Measurements from ENCODE around the gene RTP5.

DNA sequence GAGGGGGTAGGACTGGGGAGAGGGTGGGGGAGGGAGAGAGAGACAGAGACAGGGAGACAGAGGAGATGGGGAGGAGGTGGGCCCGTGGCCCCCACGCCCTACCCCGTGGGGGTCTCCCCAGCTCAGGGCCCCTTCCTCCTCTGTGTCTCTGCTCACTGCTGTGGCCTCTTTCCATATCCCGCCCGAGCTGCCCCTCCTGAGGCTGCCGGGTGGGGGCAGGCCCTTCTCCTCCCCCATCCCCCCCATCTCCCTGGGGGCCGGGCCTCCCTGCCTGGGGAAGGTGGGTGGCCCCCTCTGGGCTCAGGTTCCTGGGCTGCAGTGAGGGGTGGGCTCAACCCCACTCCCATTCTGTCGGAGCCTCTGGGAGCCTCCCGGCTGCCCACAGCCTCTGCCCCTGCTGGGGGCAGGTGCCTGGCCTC, 10.5 kb upstream of the RTP5 start:
- TF ChIP-seq, protein P1, sequence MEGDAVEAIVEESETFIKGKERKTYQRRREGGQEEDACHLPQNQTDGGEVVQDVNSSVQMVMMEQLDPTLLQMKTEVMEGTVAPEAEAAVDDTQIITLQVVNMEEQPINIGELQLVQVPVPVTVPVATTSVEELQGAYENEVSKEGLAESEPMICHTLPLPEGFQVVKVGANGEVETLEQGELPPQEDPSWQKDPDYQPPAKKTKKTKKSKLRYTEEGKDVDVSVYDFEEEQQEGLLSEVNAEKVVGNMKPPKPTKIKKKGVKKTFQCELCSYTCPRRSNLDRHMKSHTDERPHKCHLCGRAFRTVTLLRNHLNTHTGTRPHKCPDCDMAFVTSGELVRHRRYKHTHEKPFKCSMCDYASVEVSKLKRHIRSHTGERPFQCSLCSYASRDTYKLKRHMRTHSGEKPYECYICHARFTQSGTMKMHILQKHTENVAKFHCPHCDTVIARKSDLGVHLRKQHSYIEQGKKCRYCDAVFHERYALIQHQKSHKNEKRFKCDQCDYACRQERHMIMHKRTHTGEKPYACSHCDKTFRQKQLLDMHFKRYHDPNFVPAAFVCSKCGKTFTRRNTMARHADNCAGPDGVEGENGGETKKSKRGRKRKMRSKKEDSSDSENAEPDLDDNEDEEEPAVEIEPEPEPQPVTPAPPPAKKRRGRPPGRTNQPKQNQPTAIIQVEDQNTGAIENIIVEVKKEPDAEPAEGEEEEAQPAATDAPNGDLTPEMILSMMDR (IDR thresholded peaks at IDR 0.05) = no peak
- TF ChIP-seq POLR2AphosphoS5 (IDR thresholded peaks at IDR 0.05) (no peak), EP300 (IDR thresholded peaks at IDR 0.05) (no peak), POLR2A (IDR thresholded peaks at IDR 0.05) (no peak)
